DMS53 treated with DMSO at 0.1 percent for 48 hours (cell line): ENCODE results near the gene TMEM163.
"Not testable (repeated sequence)": the region's sequence is repeated elsewhere in the genome, so short reads cannot be mapped to it uniquely, and the experiment has no call there.

ENCODE experiments used
- DNase-seq: peaks from one replicate; lab custom pipeline; 2025; ENCODE audit not compliant: unreplicated experiment; lab: John Stamatoyannopoulos, UW

TMEM163 gene

DNA sequence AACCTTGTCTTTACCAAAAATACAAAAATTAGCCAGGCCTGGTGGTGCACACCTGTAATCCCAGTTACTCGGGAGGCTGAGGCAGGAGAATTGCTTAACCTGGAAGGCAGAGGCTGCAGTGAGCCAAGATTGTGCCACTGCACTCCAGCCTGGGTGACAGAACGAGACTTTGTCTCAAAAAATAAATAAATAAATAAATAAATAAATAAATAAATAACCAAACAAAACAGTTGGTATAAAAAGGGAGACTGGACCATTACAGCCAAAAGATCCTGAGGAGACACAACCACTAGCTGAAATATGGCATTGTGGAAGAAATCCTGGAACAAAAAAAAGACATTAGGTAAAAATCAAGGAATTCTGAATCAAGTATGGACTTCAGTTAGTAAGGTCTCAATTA, 4.9 kb upstream of the TMEM163 start:
- DNase-seq: not testable (repeated sequence)

DNA sequence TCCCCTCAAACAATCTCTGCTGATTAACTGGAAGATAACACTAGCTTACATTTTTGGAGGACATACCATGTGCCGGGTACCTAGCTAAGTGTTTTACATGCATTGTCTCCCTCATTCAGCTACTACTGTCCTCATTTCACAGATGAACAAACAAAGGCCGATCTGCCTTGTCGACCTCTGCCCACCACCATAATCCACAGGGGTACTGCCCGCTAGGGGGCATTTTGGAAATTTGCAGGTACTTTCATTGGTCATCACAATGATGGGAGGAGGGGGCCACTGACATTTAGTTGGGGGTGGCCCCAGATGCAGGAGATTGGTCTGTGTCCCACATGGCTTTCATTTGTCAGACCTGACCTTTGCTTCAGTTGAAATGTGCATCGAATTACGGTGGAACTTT, 3.9 kb upstream of the TMEM163 start:
- no peak for DNase-seq

DNA sequence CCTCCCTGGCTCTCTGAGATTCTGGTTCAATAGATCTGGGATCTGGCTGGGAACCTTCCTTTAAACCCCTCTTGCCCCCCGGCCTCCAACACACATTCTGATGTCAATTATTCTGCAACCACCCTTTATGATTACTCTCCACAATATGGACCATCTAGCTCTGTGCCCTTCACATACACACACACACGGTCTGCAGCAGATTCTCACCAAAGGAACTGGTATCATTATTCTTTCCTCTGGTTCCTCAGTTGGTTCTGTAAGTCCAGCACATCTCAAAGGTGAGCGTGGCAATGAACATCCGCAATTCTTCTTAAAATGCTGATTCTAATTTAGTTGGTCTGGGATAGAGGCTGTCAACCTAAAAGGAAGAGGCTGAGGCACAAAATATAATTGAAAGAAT, 2.8 kb upstream of the TMEM163 start:
- DNase-seq: no peak

- DNase-seq: no peak
Measured at GRCh38 chr2:134718023-134718816, 580 bp downstream of the TMEM163 start.

DNA sequence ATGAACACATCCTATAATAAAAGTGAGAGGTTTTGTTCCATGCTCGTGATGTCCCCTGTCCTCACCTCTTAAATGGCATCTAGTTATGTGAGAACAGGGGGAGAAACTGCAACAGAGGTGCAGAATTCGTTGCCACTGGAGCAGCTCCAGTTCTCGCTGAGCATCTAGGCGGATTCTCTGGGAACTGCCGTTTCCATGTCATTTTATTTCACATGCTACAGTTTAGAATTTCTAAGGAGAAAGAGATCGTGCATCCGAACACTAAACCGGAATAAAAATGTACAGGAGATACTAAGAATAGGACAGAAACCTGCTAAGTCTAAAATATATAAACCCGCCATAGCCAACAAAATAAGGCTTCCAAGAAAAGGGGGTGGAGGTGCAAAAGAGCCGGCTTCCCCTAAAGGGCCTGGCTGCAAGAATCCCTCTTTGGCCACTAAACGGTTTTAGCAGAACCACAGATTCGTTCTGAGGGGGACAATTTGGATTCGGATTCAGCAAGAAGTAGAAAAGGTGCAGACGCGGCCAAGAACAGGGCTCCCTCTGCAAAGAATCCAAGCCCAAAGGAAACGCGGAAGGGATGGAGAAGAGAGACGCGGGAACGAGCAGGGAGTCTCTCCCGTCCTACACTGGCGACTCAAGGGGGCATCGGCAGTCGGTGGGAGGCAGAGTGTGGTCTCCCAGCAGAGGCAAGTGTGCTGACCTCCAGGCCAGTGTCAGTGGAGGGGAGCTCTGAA, 1.3 kb downstream of the TMEM163 start:
- no peak for DNase-seq

DNA sequence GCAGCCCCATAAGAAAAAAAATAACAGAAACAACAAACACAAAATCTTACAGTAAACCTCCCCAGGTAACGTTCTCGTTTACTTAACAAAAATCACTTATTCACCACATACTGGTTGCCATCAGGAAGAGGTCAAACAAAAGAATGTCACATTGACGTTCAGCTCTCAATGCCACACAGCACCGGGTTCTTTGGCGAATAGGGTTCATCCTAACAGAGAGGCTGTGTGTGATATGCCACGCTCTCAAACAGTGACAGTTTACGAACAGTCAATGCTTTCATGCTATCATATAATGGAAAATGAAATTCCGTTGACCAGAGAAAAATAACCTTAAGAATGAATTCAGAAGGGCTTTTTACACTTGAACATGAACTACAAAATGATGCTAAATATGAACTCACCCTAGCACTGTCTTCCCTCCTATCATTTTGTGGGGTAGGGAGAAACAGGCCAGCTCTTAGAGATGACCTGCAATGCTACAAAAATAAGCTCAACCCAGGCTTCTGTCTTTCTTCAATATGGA, 2.0 kb downstream of the TMEM163 start:
- no peak for DNase-seq

DNA sequence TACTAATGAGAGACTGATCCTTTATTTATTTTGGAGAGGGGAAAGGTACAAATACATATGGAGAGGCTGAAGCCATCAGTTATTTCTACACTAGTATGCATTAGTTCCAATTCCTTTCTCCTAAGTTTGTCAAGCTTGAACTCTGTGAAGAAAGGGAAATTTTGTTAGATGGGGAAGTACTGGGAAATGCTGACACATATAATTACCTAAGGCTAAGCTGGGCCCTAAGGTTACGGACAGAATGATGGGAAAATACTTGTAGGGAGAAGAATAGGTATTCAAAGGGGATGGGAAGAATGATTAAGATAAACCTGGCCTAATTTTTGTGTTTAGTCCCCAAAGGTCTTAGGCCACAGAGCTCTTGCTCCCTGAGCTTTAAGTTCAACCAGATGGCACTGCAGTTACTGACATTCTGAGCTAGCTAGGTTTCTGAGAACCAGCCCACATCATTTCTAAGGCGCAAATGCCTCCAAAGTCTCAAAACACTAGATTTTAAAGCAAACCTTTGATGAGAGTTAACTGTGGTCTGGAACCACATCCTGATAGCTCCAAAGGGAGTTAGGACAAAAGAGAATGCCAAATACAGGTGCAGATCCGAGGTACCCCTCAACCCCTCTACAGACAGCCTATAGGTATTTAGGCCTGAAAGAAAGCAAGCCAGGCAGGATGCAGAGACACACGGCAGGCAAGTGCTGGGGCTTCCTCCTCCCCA, 2.7 kb downstream of the TMEM163 start:
- DNase-seq: no peak

- no peak for DNase-seq
Measured at GRCh38 chr2:134714228-134714627, 4.6 kb downstream of the TMEM163 start.

DNA sequence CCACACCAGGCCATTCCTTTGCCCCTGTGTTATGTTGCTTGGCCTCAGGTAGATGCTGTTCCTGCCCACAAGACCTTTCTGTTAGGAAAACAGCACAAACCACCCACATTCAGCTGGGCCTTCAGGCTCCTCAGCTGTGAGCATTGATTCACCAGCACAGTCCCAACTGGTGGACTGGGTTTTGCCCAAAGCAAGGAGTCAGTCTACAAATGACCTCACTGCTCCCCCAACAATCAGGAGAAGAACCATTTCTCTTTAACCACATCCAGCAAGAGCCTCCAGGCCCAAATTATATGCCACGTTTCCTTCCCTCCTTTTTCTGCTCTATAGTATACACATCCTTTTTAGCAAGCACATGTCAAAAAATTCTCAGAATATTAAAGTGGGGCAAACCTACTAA, 5.2 kb downstream of the TMEM163 start:
- no peak for DNase-seq

GRCh38 chr2:134713176-134713575, 5.6 kb downstream of the TMEM163 start:
- no peak for DNase-seq

GRCh38 chr2:134712736-134713135, 6.1 kb downstream of the TMEM163 start:
- no peak for DNase-seq

DNA sequence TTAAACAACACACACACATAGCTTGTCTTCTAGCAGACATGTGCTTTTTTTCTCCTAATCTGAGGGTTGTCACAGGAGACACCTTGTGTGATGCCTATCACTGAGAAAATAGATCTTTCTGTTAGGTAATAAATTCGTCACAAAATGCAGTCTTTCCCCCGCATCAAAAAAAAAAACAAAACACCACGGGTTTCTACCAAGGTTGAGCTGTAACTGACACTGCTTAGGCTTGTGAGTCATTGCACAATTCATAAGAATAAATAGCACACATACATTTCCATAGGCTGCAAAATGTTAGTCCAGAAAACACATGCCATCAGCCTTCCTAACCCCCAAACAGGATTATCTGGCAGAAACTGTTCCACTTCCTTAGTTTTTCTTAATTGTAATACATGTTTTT, 6.5 kb downstream of the TMEM163 start:
- no peak for DNase-seq

- DNase-seq: no peak
Measured at GRCh38 chr2:134711692-134712091, 7.1 kb downstream of the TMEM163 start.

DNA sequence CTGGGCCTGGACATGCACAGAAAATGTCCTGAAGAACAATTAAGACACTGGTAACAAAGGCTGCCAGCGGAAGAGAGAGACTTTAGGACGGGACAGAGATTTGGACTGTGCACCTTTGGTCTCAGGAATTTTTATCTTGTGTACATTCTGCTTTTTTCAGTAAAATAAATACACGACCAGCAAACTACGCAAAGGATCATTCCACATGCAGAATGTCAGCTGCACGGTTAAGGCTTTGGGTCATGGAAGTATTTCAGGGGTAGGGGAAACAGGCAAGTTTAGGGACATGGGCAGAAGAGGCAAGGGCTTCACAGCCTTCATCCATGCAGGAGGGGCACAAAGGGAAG, 11.5 kb downstream of the TMEM163 start:
- no peak for DNase-seq

DNA sequence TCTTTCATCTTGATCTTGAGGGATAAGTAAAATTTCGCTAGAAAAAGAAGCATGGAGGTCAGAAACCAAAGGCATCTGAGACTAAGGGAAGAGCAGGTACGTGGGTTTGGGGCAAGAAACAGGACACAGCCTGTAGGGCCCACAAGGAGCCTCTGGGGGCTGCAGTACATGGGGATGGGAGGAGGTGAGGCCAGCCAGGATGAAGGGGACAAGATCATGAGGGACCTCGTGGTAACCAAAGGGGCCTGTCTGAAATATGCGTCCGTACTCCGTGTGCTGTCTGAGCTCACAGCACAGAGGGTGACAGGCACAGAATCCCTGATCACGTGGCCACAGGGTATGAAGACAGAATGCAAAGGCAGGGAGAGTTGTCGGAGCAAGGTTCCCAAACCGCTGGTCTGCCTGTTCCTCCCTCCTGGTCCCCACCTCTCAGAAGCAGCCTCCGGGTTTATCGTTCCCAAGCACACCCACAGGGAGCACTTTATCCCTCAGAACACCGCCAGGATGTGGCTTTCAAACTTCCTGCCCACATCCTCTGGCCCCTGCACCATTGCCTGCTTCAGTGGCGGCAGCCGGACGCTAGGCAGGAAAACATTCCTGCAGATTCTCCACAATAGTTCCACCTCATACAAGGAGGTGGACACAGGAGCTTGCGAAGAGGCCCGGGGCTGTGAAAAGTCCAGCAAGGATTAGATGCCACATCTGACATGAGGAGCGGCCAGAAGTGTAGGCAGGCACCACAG, 12.0 kb downstream of the TMEM163 start:
- DNase-seq: no peak

- no peak for DNase-seq
Measured at GRCh38 chr2:134705861-134706586, 12.8 kb downstream of the TMEM163 start.

- DNase-seq: no peak
Measured at GRCh38 chr2:134704173-134704572, 14.6 kb downstream of the TMEM163 start.

DNA sequence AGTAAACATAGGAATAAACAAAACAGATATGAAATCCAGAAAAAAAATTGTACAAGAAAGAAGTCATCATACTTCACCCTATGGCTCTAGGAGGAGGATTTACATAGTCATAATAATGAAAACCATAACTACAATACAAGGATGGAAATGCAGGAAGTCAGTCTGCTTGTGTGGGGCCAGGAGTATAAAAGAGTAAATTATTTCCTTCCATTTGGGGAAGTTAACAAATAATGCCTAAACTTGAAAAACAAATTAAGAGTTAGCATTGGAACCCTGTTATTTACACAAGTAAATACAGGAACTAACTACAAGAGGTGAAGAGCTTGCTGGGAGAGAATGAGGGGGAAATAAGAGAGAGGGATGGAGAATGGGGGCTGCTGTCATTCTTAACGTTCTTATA, 15.4 kb downstream of the TMEM163 start:
- no peak for DNase-seq

- no peak for DNase-seq
Measured at GRCh38 chr2:134700730-134701129, 18.1 kb downstream of the TMEM163 start.

GRCh38 chr2:134694411-134694810, 24.4 kb downstream of the TMEM163 start:
- no peak for DNase-seq
